ENCODE data around the gene ACIN1. TPM values are rescaled to one million over a fixed set of nuclear protein-coding genes. Genes with fewer than 3 reads are reported as not detected.

Gene ACIN1
- total and polyA plus RNA-seq, 9 of the 15 experiments (the other 6 are each of a cell fraction or from before 2014, with no cell fraction given): 5.0 to 196 (median 129) TPM

- TF ChIP-seq, protein P1, sequence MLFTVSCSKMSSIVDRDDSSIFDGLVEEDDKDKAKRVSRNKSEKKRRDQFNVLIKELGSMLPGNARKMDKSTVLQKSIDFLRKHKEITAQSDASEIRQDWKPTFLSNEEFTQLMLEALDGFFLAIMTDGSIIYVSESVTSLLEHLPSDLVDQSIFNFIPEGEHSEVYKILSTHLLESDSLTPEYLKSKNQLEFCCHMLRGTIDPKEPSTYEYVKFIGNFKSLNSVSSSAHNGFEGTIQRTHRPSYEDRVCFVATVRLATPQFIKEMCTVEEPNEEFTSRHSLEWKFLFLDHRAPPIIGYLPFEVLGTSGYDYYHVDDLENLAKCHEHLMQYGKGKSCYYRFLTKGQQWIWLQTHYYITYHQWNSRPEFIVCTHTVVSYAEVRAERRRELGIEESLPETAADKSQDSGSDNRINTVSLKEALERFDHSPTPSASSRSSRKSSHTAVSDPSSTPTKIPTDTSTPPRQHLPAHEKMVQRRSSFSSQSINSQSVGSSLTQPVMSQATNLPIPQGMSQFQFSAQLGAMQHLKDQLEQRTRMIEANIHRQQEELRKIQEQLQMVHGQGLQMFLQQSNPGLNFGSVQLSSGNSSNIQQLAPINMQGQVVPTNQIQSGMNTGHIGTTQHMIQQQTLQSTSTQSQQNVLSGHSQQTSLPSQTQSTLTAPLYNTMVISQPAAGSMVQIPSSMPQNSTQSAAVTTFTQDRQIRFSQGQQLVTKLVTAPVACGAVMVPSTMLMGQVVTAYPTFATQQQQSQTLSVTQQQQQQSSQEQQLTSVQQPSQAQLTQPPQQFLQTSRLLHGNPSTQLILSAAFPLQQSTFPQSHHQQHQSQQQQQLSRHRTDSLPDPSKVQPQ (CRISPR knock-in tag; IDR thresholded peaks at IDR 0.05; ENCODE audit: borderline replicate concordance): no peak
- no peak for TF ChIP-seq EZH2 (IDR thresholded peaks at IDR 0.05; ENCODE audit: borderline replicate concordance, low read depth, low read length)
- TF ChIP-seq FOS (IDR thresholded peaks at IDR 0.05; ENCODE audit: extremely low read depth, insufficient read length): no peak
- TF ChIP-seq, protein P2, sequence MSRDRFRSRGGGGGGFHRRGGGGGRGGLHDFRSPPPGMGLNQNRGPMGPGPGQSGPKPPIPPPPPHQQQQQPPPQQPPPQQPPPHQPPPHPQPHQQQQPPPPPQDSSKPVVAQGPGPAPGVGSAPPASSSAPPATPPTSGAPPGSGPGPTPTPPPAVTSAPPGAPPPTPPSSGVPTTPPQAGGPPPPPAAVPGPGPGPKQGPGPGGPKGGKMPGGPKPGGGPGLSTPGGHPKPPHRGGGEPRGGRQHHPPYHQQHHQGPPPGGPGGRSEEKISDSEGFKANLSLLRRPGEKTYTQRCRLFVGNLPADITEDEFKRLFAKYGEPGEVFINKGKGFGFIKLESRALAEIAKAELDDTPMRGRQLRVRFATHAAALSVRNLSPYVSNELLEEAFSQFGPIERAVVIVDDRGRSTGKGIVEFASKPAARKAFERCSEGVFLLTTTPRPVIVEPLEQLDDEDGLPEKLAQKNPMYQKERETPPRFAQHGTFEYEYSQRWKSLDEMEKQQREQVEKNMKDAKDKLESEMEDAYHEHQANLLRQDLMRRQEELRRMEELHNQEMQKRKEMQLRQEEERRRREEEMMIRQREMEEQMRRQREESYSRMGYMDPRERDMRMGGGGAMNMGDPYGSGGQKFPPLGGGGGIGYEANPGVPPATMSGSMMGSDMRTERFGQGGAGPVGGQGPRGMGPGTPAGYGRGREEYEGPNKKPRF (IDR thresholded peaks at IDR 0.05; ENCODE audit: low read depth, low read length): no peak
- peak; percentile 38; the same call in 1 of the 2 replicates for TF ChIP-seq ZNF175 (CRISPR knock-in tag; IDR thresholded peaks at IDR 0.05; ENCODE audit: low read depth)
- peak; percentile 100 for TF ChIP-seq CTCF (IDR thresholded peaks at IDR 0.05 in 2 of 3, conservative IDR thresholded peaks at IDR 0.05 in 1 of 3; ENCODE audit: insufficient read depth in 2 of 3, low read depth in 1 of 3, low read length in 3 of 3)
- no peak for TF ChIP-seq YBX1 (IDR thresholded peaks at IDR 0.05)
- no peak for TF ChIP-seq FOXA3 (CRISPR knock-in tag; conservative IDR thresholded peaks at IDR 0.05 in 1 of 2, IDR thresholded peaks at IDR 0.05 in 1 of 2)
- no peak for TF ChIP-seq BRF1 (IDR thresholded peaks at IDR 0.05; ENCODE audit: borderline replicate concordance, extremely low read depth, insufficient read length)
- no peak for TF ChIP-seq ATF3 (IDR thresholded peaks at IDR 0.05)
- TF ChIP-seq ATF3 (CRISPR knock-in tag; conservative IDR thresholded peaks at IDR 0.05): peak; percentile 29; the same call in 1 of the 2 replicates
- 0 out of 2 replicates have a peak, but pooled peaks have one; percentile 33 for TF ChIP-seq ZNF274 (IDR thresholded peaks at IDR 0.05; ENCODE audit: borderline replicate concordance, low read depth, low read length)
- TF ChIP-seq ZNF586 (CRISPR knock-in tag; conservative IDR thresholded peaks at IDR 0.05): no peak
- TF ChIP-seq MBD2 (IDR thresholded peaks at IDR 0.05; ENCODE audit: borderline replicate concordance, low read depth): no peak
- TF ChIP-seq ARHGAP35 (IDR thresholded peaks at IDR 0.05; ENCODE audit: partially characterized antibody): no peak
- TF ChIP-seq CC2D1A (IDR thresholded peaks at IDR 0.05): peak; percentile 98
- no peak for TF ChIP-seq ETV5 (CRISPR knock-in tag; IDR thresholded peaks at IDR 0.05; ENCODE audit: low read depth)
- TF ChIP-seq TARDBP (IDR thresholded peaks at IDR 0.05): peak; percentile 63; the same call in 1 of the 2 replicates
Measured at GRCh38 chr14:23120541-23121251, 25.8 kb upstream of the ACIN1 start (continued).

Measured in K562 (cell line).